ENCODE measurements around the gene PLTP.

DNA sequence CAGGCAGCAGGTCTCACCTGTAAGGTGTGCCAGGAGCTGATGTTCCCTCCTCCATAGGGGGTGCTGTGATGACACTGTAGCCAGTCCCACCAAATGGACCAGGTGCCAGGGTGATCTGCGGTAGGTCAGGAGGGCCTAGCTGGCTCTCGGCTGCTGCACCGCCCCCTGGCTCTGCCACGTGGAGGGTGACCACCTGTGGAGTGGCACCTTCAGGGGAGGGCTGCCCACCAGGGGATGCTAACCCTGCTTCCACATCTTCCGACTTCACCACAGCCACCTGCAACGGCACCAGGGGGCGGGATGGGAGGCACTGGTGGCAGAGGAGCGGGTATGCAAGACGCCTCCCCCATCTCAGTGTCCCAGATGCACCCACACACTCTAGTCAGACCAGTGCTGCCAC, 41.7 kb upstream of the PLTP start:
- TF ChIP-seq CHD2 (IDR thresholded peaks at IDR 0.05; ENCODE audit: low read depth, low read length), result no peak
- TF ChIP-seq, protein P1, sequence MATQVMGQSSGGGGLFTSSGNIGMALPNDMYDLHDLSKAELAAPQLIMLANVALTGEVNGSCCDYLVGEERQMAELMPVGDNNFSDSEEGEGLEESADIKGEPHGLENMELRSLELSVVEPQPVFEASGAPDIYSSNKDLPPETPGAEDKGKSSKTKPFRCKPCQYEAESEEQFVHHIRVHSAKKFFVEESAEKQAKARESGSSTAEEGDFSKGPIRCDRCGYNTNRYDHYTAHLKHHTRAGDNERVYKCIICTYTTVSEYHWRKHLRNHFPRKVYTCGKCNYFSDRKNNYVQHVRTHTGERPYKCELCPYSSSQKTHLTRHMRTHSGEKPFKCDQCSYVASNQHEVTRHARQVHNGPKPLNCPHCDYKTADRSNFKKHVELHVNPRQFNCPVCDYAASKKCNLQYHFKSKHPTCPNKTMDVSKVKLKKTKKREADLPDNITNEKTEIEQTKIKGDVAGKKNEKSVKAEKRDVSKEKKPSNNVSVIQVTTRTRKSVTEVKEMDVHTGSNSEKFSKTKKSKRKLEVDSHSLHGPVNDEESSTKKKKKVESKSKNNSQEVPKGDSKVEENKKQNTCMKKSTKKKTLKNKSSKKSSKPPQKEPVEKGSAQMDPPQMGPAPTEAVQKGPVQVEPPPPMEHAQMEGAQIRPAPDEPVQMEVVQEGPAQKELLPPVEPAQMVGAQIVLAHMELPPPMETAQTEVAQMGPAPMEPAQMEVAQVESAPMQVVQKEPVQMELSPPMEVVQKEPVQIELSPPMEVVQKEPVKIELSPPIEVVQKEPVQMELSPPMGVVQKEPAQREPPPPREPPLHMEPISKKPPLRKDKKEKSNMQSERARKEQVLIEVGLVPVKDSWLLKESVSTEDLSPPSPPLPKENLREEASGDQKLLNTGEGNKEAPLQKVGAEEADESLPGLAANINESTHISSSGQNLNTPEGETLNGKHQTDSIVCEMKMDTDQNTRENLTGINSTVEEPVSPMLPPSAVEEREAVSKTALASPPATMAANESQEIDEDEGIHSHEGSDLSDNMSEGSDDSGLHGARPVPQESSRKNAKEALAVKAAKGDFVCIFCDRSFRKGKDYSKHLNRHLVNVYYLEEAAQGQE (IDR thresholded peaks at IDR 0.05; ENCODE audit: borderline replicate concordance in 1 of 2, low read depth in 1 of 2, low read length in 2 of 2), result no peak
- TF ChIP-seq, protein P2, sequence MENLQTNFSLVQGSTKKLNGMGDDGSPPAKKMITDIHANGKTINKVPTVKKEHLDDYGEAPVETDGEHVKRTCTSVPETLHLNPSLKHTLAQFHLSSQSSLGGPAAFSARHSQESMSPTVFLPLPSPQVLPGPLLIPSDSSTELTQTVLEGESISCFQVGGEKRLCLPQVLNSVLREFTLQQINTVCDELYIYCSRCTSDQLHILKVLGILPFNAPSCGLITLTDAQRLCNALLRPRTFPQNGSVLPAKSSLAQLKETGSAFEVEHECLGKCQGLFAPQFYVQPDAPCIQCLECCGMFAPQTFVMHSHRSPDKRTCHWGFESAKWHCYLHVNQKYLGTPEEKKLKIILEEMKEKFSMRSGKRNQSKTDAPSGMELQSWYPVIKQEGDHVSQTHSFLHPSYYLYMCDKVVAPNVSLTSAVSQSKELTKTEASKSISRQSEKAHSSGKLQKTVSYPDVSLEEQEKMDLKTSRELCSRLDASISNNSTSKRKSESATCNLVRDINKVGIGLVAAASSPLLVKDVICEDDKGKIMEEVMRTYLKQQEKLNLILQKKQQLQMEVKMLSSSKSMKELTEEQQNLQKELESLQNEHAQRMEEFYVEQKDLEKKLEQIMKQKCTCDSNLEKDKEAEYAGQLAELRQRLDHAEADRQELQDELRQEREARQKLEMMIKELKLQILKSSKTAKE (CRISPR knock-in tag; IDR thresholded peaks at IDR 0.05; ENCODE audit: borderline replicate concordance), result no peak
- no peak for TF ChIP-seq ZNF383 (CRISPR knock-in tag; IDR thresholded peaks at IDR 0.05; ENCODE audit: borderline replicate concordance)
- no peak for TF ChIP-seq EED (CRISPR knock-in tag; IDR thresholded peaks at IDR 0.05)
- no peak for TF ChIP-seq ZNF816 (CRISPR knock-in tag; IDR thresholded peaks at IDR 0.05; ENCODE audit: borderline replicate concordance)
- TF ChIP-seq, protein P3, sequence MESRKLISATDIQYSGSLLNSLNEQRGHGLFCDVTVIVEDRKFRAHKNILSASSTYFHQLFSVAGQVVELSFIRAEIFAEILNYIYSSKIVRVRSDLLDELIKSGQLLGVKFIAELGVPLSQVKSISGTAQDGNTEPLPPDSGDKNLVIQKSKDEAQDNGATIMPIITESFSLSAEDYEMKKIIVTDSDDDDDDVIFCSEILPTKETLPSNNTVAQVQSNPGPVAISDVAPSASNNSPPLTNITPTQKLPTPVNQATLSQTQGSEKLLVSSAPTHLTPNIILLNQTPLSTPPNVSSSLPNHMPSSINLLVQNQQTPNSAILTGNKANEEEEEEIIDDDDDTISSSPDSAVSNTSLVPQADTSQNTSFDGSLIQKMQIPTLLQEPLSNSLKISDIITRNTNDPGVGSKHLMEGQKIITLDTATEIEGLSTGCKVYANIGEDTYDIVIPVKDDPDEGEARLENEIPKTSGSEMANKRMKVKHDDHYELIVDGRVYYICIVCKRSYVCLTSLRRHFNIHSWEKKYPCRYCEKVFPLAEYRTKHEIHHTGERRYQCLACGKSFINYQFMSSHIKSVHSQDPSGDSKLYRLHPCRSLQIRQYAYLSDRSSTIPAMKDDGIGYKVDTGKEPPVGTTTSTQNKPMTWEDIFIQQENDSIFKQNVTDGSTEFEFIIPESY (CRISPR knock-in tag; IDR thresholded peaks at IDR 0.05), result no peak
- TF ChIP-seq ZNF614 (CRISPR knock-in tag; IDR thresholded peaks at IDR 0.05; ENCODE audit: borderline replicate concordance), result no peak
- TF ChIP-seq IKZF1 (IDR thresholded peaks at IDR 0.05), result no peak

Data from HepG2 (cell line).